IMR-90 (cell line): ENCODE measurements around the gene TAF4. TPM values are rescaled to one million over a fixed set of nuclear protein-coding genes. Genes with fewer than 3 reads are reported as not detected.

ENCODE experiments used
- ATAC-seq: fragments of 200-7000 bp; cut with Tn5 transposase; 2 replicates; pipeline ENCODE4 v1.9.1; 2020; ENCODE audit warnings: low read depth, mild to moderate bottlenecking, moderate library complexity
- BruUV-seq: library from RNA; stranded (reverse); fragments of 400-500 nt; replicated peaks from 2 replicates; lab custom pipeline; 2021; lab: Mats Ljungman, UMichigan
- CTCF ChIA-PET: fragments of 300-600 bp; formaldehyde crosslinking; extraction: SDS; loops from one replicate; lab custom pipeline; 2021; ENCODE audit warnings: antibody characterized with exemption; lab: Yijun Ruan, JAX
- POLR2A ChIA-PET: fragments of 300-600 bp; sonication (Branson Sonifier 250); formaldehyde crosslinking; loops from one replicate; lab custom pipeline; 2022; ENCODE audit warnings: antibody characterized with exemption; ENCODE audit not compliant: unreplicated experiment; lab: Charles Lee
- DNase-seq: peaks from one replicate; pipeline ENCODE4 v3.0.0; 2013
- H2AFZ ChIP-seq: replicated peaks from 2 replicates; pipeline ENCODE3; 2013; ENCODE audit warnings: low read length, mild to moderate bottlenecking; ENCODE audit not compliant: poor library complexity
- H2AK5ac ChIP-seq: 2 replicates; pipeline ENCODE4 v1.6.1; 2013; ENCODE audit warnings: low read depth, low read length, inconsistent platforms
- H2AK9ac ChIP-seq: replicated peaks from 2 replicates; pipeline ENCODE3; 2013; ENCODE audit warnings: mild to moderate bottlenecking, low read depth, low read length, moderate library complexity; ENCODE audit not compliant: poor library complexity
- H2BK120ac ChIP-seq: 2 replicates; pipeline ENCODE4 v1.6.1; 2013; ENCODE audit warnings: low read depth, low read length, inconsistent platforms
- H2BK15ac ChIP-seq: 3 replicates; pipeline ENCODE4 v1.6.1; 2013; ENCODE audit warnings: low read depth, low read length, inconsistent platforms
- H2BK20ac ChIP-seq: 2 replicates; pipeline ENCODE4 v1.6.1; 2013; ENCODE audit warnings: low read depth, mild to moderate bottlenecking, inconsistent platforms, low read length, moderate library complexity
- H2BK5ac ChIP-seq: 2 replicates; pipeline ENCODE4 v1.6.1; 2013; ENCODE audit warnings: mild to moderate bottlenecking, low read depth, low read length, inconsistent platforms; ENCODE audit not compliant: poor library complexity, severe bottlenecking
- H3K14ac ChIP-seq: replicated peaks from 2 replicates; pipeline ENCODE4 v1.6.1; 2013; ENCODE audit warnings: low read depth, low read length, inconsistent platforms
- H3K18ac ChIP-seq: 2 replicates; pipeline ENCODE4 v1.6.1; 2013; ENCODE audit warnings: low read depth, low read length, control low read depth
- H3K23ac ChIP-seq: 2 replicates; pipeline ENCODE4 v1.6.1; 2013; ENCODE audit warnings: low read depth, low read length, inconsistent platforms
- H3K27ac ChIP-seq: 2 replicates; pipeline ENCODE4 v1.5.1; 2013; ENCODE audit warnings: mild to moderate bottlenecking, control low read depth, low read length; ENCODE audit not compliant: insufficient read depth
- H3K27me3 ChIP-seq: 2 replicates; pipeline ENCODE4 v1.6.1; 2013; ENCODE audit warnings: low read length; ENCODE audit not compliant: control insufficient read depth, insufficient read depth
- H3K36me3 ChIP-seq: 2 replicates; pipeline ENCODE4 v1.6.1; 2013; ENCODE audit warnings: low read length, mixed read lengths; ENCODE audit not compliant: control insufficient read depth, insufficient read depth
- H3K4ac ChIP-seq: 2 replicates; pipeline ENCODE4 v1.6.1; 2013; ENCODE audit warnings: low read depth, low read length, inconsistent platforms
- H3K4me1 ChIP-seq: 2 replicates; pipeline ENCODE4 v1.6.1; 2013; ENCODE audit warnings: low read length, mixed read lengths; ENCODE audit not compliant: control insufficient read depth, insufficient read depth
- H3K4me2 ChIP-seq: 2 replicates; pipeline ENCODE4 v1.6.1; 2013; ENCODE audit warnings: low read depth, mild to moderate bottlenecking, control low read depth, low read length, moderate library complexity
- H3K4me3 ChIP-seq: 2 replicates; pipeline ENCODE4 v1.5.1; 2013; ENCODE audit warnings: low read depth, mild to moderate bottlenecking, control low read depth, low read length, moderate library complexity; ENCODE audit not compliant: insufficient read depth
- H3K56ac ChIP-seq: 2 replicates; pipeline ENCODE4 v1.6.1; 2013; ENCODE audit warnings: low read length, inconsistent platforms; ENCODE audit not compliant: insufficient read depth; ENCODE audit errors: extremely low read depth
- H3K79me1 ChIP-seq, 2 experiments: 2 replicates each; pipeline ENCODE4 v1.6.1; 2013; ENCODE audit warnings: low read length in 2 of 2, inconsistent platforms in 1 of 2, low read depth in 1 of 2
- H3K9ac ChIP-seq: 2 replicates; pipeline ENCODE4 v1.6.1; 2013; ENCODE audit warnings: low read depth, low read length, control low read depth
- H3K9me1 ChIP-seq: 2 replicates; pipeline ENCODE4 v1.6.1; 2013; ENCODE audit warnings: low read length, inconsistent platforms; ENCODE audit not compliant: insufficient read depth
- H3K9me3 ChIP-seq: 2 replicates; pipeline ENCODE4 v1.6.1; 2013; ENCODE audit warnings: low read length; ENCODE audit not compliant: control insufficient read depth, insufficient read depth
- H4K20me1 ChIP-seq: 2 replicates; pipeline ENCODE4 v1.6.1; 2013; ENCODE audit warnings: low read length, inconsistent platforms; ENCODE audit not compliant: insufficient read depth
- H4K5ac ChIP-seq: 2 replicates; pipeline ENCODE4 v1.6.1; 2013; ENCODE audit warnings: mild to moderate bottlenecking, low read depth, low read length, control low read depth
- H4K8ac ChIP-seq, 2 experiments: 2 replicates each; pipeline ENCODE4 v1.6.1; 2013; ENCODE audit warnings: low read depth in 2 of 2, low read length in 2 of 2, control low read depth in 1 of 2, inconsistent platforms in 1 of 2
- H4K91ac ChIP-seq: 2 replicates; pipeline ENCODE4 v1.6.1; 2013; ENCODE audit warnings: low read depth, low read length, inconsistent platforms; ENCODE audit not compliant: insufficient read depth
- BHLHE40 ChIP-seq: fragments of 150-350 bp; IDR thresholded peaks from 2 replicates; pipeline ENCODE4 v1.6.1; 2016; ENCODE audit warnings: mild to moderate bottlenecking, low read depth, low read length
- CHD1 ChIP-seq: IDR thresholded peaks from 2 replicates; pipeline ENCODE4 v1.6.1; 2012; ENCODE audit warnings: low read depth, low read length, improper control_type of control experiment
- ELK1 ChIP-seq: fragments of 150-350 bp; IDR thresholded peaks from 2 replicates; pipeline ENCODE4 v1.6.1; 2016; ENCODE audit warnings: low read depth, mild to moderate bottlenecking, low read length, moderate library complexity, borderline replicate concordance
- MAFK ChIP-seq: IDR thresholded peaks from 2 replicates; pipeline ENCODE4 v1.6.1; 2012; ENCODE audit warnings: low read depth, low read length, improper control_type of control experiment
- MAZ ChIP-seq: IDR thresholded peaks from 2 replicates; pipeline ENCODE4 v1.6.1; 2012; ENCODE audit warnings: low read depth, mild to moderate bottlenecking, low read length, improper control_type of control experiment, moderate library complexity, borderline replicate concordance
- MXI1 ChIP-seq: IDR thresholded peaks from 2 replicates; pipeline ENCODE4 v1.6.1; 2012; ENCODE audit warnings: low read depth, mild to moderate bottlenecking, low read length, moderate library complexity, borderline replicate concordance
- NFE2L2 ChIP-seq: fragments of 150-350 bp; IDR thresholded peaks from 2 replicates; pipeline ENCODE4 v1.6.1; 2016; ENCODE audit warnings: low read depth, mild to moderate bottlenecking, low read length
- POLR2A ChIP-seq: IDR thresholded peaks from 2 replicates; pipeline ENCODE4 v1.6.1; 2012; ENCODE audit warnings: mild to moderate bottlenecking, low read depth, low read length
- RFX5 ChIP-seq: IDR thresholded peaks from 2 replicates; pipeline ENCODE4 v1.8.0; 2012; ENCODE audit warnings: low read depth, mild to moderate bottlenecking, low read length, moderate library complexity
- SMC3 ChIP-seq: fragments of 150-350 bp; IDR thresholded peaks from 2 replicates; pipeline ENCODE4 v1.6.1; 2016; ENCODE audit warnings: low read depth, mild to moderate bottlenecking, antibody characterized with exemption, low read length, moderate library complexity
- USF2 ChIP-seq: fragments of 150-350 bp; IDR thresholded peaks from 2 replicates; pipeline ENCODE4 v1.6.1; 2017; ENCODE audit warnings: mild to moderate bottlenecking, antibody characterized with exemption, low read length, low read depth
- WGBS, 2 experiments: methylation state at CpG; one replicate each; pipeline versions ENCODE4 v1.1.5 to v1.1.7; 2013; ENCODE audit warnings: missing lambda C conversion rate in 2 of 2; ENCODE audit not compliant: insufficient read length in 1 of 2; ENCODE audit errors: extremely low coverage in 2 of 2; 5-methylcytosine and 5-hydroxymethylcytosine counted together
- dilution Hi-C: fragments of 300-500 bp; cut with HindIII; formaldehyde crosslinking; loops from one replicate; pipeline ENCODE4 v1.14.3; 2018; ENCODE audit warnings: low sequenced_read_pairs; ENCODE audit not compliant: unreplicated experiment
- in situ Hi-C: fragments of 300-500 bp; cut with MboI; formaldehyde crosslinking; loops from 3 replicates; pipeline ENCODE4 v1.14.3; 2019; ENCODE audit warnings: low sequenced_read_pairs, inconsistent platforms, mixed read lengths
- intact Hi-C: fragments of 100-400 bp; cut with micrococcal nuclease; formaldehyde crosslinking; loops from 2 replicates; pipeline ENCODE4 v1.10.0; 2022
- polyA plus RNA-seq, 3 experiments: library from polyadenylated mRNA; depleted of rRNA; stranded (reverse); fragments of >200 nt; gene quantifications; 2 replicates each; pipeline ENCODE4 v1.2.3, GENCODE V29; 2012; ENCODE audit warnings: low replicate concordance in 1 of 3
- total RNA-seq: library from RNA; depleted of rRNA; stranded (reverse); fragments of >200 nt; gene quantifications from 2 replicates; pipeline ENCODE4 v1.2.3, GENCODE V29; 2012

TAF4 gene
- total and polyA plus RNA-seq, 2 of the 4 experiments (the other 2 are of a cell fraction) = 1.4 to 5.1 TPM

GRCh38 chr20:62050166-62051120 is 15.2 kb downstream of the TAF4 start:
- WGBS, 2 experiments = 82% methylated on average over 2 of the region's 18 CpGs; no CpG with 5 or more reads in 1 of the 2 experiments
- H3K23ac ChIP-seq = no peak overlapping the region
- H2AFZ ChIP-seq = no peak overlapping the region
- ChIA-PET POLR2A (no interaction called here), CTCF (no interaction called here)
- no peak overlapping the region for H2BK120ac ChIP-seq
- no peaks in the 10 kb centered on the region for H3K27me3 ChIP-seq
- H4K5ac ChIP-seq = no peak overlapping the region
- H3K4me2 ChIP-seq = no peak overlapping the region
- no TSS peak for BruUV-seq
- no peak overlapping the region for H2BK15ac ChIP-seq
- ATAC-seq (no peak), DNase-seq (no peak)
- peaks cover 28 to 86% of the 10 kb centered on the region in 2 experiments for H3K79me1 ChIP-seq
- in situ Hi-C loops (no loop called here), intact Hi-C loops (no loop called here), dilution Hi-C loops (no loop called here)
- H3K4me1 ChIP-seq = no peaks in the 10 kb centered on the region
- TF ChIP-seq RFX5 = no peak
- TF ChIP-seq NFE2L2 = no peak
- TF ChIP-seq SMC3 = no peak
- TF ChIP-seq BHLHE40 = no peak
- no peak for TF ChIP-seq CHD1
- no peak for TF ChIP-seq ELK1
- TF ChIP-seq MXI1 = no peak
- TF ChIP-seq POLR2A = no peak
- TF ChIP-seq USF2 = no peak
- TF ChIP-seq MAFK = no peak
- TF ChIP-seq MAZ = no peak
- H3K9ac ChIP-seq = no peak overlapping the region
- H3K4ac ChIP-seq = no peak overlapping the region
- H3K27ac ChIP-seq = no peak overlapping the region
- H3K9me3 ChIP-seq = no peaks in the 10 kb centered on the region
- H3K18ac ChIP-seq = no peak overlapping the region
- no peak overlapping the region for H4K91ac ChIP-seq
- no peak overlapping the region for H2AK9ac ChIP-seq
- H4K8ac ChIP-seq = no peak overlapping the region
- no peak overlapping the region for H2BK5ac ChIP-seq
- no peak overlapping the region for H3K56ac ChIP-seq
- H3K14ac ChIP-seq = no peak overlapping the region
- H3K36me3 ChIP-seq = peaks cover 3% of the 10 kb centered on the region; the same call in 1 of the 2 replicates
- peaks cover 82% of the 10 kb centered on the region for H4K20me1 ChIP-seq
- no peak overlapping the region for H3K4me3 ChIP-seq
- peaks cover 15% of the 10 kb centered on the region; the same call in 1 of the 2 replicates for H3K9me1 ChIP-seq
- H2AK5ac ChIP-seq = no peak overlapping the region
- H2BK20ac ChIP-seq = no peak overlapping the region
